ENCODE results near the gene IFIT2. TPM values are rescaled to one million over a fixed set of nuclear protein-coding genes. Genes with fewer than 3 reads are reported as not detected.

Gene IFIT2
- total RNA-seq, 4 donors from 2014 or later: 3.3 to 10.9 (median 4.7) TPM

DNA sequence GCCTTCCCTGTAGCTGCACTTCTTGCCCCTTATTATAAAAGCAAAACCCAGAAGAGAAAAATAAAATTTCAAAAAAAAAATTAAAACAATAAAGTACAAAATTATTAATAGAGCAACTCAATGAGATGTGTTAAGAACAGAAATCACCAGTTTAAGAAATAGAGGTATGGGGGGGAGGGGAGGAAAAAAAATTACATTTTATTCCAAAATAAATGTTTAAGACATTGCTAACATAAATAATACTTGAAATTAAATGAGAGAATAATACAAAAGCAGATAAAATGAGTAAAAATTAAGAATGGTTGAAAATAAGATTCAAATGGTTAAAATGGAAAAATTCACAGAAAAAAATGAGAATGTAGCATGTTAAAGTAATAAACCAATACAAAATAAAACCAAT lies 3.1 kb downstream of the IFIT2 start:
- no peaks in the 10 kb centered on the region for H3K27me3 ChIP-seq
- peaks cover 0 to 21% (median 0%) of the 10 kb centered on the region in 3 donors for H3K36me3 ChIP-seq
- no peak overlapping the region for H3K4me3 ChIP-seq
- TF ChIP-seq, protein P1, sequence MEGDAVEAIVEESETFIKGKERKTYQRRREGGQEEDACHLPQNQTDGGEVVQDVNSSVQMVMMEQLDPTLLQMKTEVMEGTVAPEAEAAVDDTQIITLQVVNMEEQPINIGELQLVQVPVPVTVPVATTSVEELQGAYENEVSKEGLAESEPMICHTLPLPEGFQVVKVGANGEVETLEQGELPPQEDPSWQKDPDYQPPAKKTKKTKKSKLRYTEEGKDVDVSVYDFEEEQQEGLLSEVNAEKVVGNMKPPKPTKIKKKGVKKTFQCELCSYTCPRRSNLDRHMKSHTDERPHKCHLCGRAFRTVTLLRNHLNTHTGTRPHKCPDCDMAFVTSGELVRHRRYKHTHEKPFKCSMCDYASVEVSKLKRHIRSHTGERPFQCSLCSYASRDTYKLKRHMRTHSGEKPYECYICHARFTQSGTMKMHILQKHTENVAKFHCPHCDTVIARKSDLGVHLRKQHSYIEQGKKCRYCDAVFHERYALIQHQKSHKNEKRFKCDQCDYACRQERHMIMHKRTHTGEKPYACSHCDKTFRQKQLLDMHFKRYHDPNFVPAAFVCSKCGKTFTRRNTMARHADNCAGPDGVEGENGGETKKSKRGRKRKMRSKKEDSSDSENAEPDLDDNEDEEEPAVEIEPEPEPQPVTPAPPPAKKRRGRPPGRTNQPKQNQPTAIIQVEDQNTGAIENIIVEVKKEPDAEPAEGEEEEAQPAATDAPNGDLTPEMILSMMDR (IDR thresholded peaks at IDR 0.05): no peak
- TF ChIP-seq POLR2A (IDR thresholded peaks at IDR 0.05): no peak
- DNase-seq: no peak
- H3K4me1 ChIP-seq: peaks cover 0 to 29% (median 2%) of the 10 kb centered on the region in 4 donors
- H3K27ac ChIP-seq: no peak overlapping the region
- H3K9me3 ChIP-seq: no peaks in the 10 kb centered on the region

GRCh38 chr10:89305766-89306433 lies 4.1 kb downstream of the IFIT2 start:
- Histone ChIP-seq H3K36me3 (peaks cover 0 to 21% (median 0%) of the 10 kb centered on the region in 3 donors), H3K27ac (no peak overlapping the region), H3K4me1 (peaks cover 0 to 28% (median 2%) of the 10 kb centered on the region in 4 donors), H3K27me3 (no peaks in the 10 kb centered on the region), H3K9me3 (no peaks in the 10 kb centered on the region), H3K4me3 (no peak overlapping the region)
- TF ChIP-seq POLR2A (IDR thresholded peaks at IDR 0.05): no peak
- TF ChIP-seq, protein P1 (IDR thresholded peaks at IDR 0.05): no peak
- no peak for DNase-seq

GRCh38 chr10:89306434-89307268 lies 4.8 kb downstream of the IFIT2 start:
- Histone ChIP-seq H3K27me3 (no peaks in the 10 kb centered on the region), H3K27ac (no peak overlapping the region), H3K4me3 (no peak overlapping the region), H3K9me3 (no peaks in the 10 kb centered on the region), H3K36me3 (peaks cover 0 to 21% (median 0%) of the 10 kb centered on the region in 3 donors), H3K4me1 (peaks cover 0 to 22% (median 2%) of the 10 kb centered on the region in 4 donors)
- TF ChIP-seq, protein P1 (IDR thresholded peaks at IDR 0.05): no peak
- TF ChIP-seq POLR2A (IDR thresholded peaks at IDR 0.05): no peak
- no peak for DNase-seq

DNA sequence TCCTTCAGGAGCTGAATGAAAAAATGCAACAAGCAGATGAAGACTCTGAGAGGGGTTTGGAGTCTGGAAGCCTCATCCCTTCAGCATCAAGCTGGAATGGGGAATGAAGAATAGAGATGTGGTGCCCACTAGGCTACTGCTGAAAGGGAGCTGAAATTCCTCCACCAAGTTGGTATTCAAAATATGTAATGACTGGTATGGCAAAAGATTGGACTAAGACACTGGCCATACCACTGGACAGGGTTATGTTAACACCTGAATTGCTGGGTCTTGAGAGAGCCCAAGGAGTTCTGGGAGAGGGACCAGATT lies 5.4 kb downstream of the IFIT2 start:
- H3K4me1 ChIP-seq: peaks cover 0 to 22% (median 2%) of the 10 kb centered on the region in 4 donors
- H3K27ac ChIP-seq: no peak overlapping the region
- DNase-seq: no peak
- no peaks in the 10 kb centered on the region for H3K27me3 ChIP-seq
- no peaks in the 10 kb centered on the region for H3K9me3 ChIP-seq
- H3K4me3 ChIP-seq: no peak overlapping the region
- peaks cover 0 to 21% (median 0%) of the 10 kb centered on the region in 3 donors for H3K36me3 ChIP-seq
- no peak for TF ChIP-seq POLR2A (IDR thresholded peaks at IDR 0.05)
- TF ChIP-seq, protein P1 (IDR thresholded peaks at IDR 0.05): no peak

DNA sequence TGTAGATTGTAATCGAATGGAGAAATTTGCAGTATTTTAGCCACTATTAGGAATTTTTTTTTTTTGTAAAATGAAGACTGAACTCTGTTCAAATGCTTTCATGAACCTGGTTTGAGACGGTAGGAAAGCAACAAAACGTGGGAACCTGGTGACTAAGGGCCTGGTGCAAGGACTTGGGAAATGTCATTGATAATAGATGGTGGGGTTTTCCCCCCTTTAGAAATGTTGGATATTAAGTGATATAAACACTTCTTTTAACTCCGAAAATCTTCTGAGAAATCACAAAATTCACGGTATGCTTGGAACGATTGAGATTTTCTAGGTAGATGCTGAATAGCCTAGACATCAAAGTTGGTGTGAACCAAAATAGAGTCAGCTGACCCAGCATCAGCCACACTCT lies 6.4 kb downstream of the IFIT2 start:
- Histone ChIP-seq H3K4me3 (no peak overlapping the region), H3K27me3 (no peaks in the 10 kb centered on the region), H3K36me3 (peaks cover 0 to 21% (median 0%) of the 10 kb centered on the region in 3 donors), H3K9me3 (no peaks in the 10 kb centered on the region), H3K27ac (no peak overlapping the region), H3K4me1 (peaks cover 0 to 11% (median 2%) of the 10 kb centered on the region in 4 donors)
- TF ChIP-seq POLR2A (IDR thresholded peaks at IDR 0.05): no peak
- TF ChIP-seq, protein P1 (IDR thresholded peaks at IDR 0.05): no peak
- DNase-seq: no peak
